SK-N-MC (cell line): ENCODE results near the gene MAST3.

ENCODE experiments used
- EZH2 ChIP-seq: fragments of 200-600 bp; sonication (generic); IDR thresholded peaks from one replicate; pipeline ENCODE4 v1.6.1; 2017; ENCODE audit warnings: antibody characterized with exemption
- FOXP2 ChIP-seq: optimal IDR thresholded peaks from 2 replicates; pipeline ENCODE3; 2011; ENCODE audit warnings: mild to moderate bottlenecking, moderate library complexity; ENCODE audit not compliant: insufficient read depth; ENCODE audit errors: extremely low read length, control extremely low read depth

- TF ChIP-seq EZH2 (no peak), FOXP2 (no peak)
These were observed 26.2 kb downstream of the MAST3 start for GRCh38 chr19:18123819-18124218.
